Mammary epithelial cell (primary cell): Measurements from ENCODE around the gene PSTPIP1.

Experiments used
- EZH2 ChIP-seq: IDR thresholded peaks from 2 replicates; pipeline ENCODE4 v1.6.1; 2012; ENCODE audit warnings: low read length, inconsistent platforms, borderline replicate concordance
- TF ChIP-seq, protein P1 (sequence below), 2 donors: IDR thresholded peaks in 1 of 2; conservative IDR thresholded peaks in 1 of 2; 2 replicates each; pipeline ENCODE4 v1.5.1; 2011 to 2012; ENCODE audit warnings: inconsistent platforms in 2 of 2, low read length in 2 of 2, mild to moderate bottlenecking in 2 of 2, control low read depth in 1 of 2, low read depth in 1 of 2; ENCODE audit not compliant: insufficient read depth in 1 of 2; ENCODE audit errors: extremely low read depth in 1 of 2

DNA sequence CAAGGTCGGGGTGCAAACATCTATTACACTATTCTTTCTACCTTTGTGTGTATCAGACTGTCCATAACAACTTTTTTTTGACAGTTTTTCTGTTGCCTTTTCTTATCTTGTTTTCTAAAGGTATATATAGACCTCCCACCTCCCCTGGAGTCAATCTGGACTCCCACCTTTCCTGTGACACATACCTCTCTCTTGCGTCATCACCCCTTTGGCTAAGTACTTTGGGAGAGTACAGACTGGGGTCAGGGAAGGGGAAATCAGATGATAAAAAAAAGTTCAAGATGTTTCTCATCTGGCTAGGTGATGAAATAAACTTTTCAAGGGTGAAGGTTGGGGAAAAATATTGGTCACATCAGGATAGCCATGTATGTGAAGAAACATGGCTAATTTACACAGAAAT lies 58.8 kb downstream of the PSTPIP1 start:
- TF ChIP-seq, protein P1, sequence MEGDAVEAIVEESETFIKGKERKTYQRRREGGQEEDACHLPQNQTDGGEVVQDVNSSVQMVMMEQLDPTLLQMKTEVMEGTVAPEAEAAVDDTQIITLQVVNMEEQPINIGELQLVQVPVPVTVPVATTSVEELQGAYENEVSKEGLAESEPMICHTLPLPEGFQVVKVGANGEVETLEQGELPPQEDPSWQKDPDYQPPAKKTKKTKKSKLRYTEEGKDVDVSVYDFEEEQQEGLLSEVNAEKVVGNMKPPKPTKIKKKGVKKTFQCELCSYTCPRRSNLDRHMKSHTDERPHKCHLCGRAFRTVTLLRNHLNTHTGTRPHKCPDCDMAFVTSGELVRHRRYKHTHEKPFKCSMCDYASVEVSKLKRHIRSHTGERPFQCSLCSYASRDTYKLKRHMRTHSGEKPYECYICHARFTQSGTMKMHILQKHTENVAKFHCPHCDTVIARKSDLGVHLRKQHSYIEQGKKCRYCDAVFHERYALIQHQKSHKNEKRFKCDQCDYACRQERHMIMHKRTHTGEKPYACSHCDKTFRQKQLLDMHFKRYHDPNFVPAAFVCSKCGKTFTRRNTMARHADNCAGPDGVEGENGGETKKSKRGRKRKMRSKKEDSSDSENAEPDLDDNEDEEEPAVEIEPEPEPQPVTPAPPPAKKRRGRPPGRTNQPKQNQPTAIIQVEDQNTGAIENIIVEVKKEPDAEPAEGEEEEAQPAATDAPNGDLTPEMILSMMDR (conservative IDR thresholded peaks at IDR 0.05 in 1 of 2, IDR thresholded peaks at IDR 0.05 in 1 of 2; ENCODE audit: extremely low read depth in 1 of 2, insufficient read depth in 1 of 2, low read depth in 1 of 2, low read length in 2 of 2): no peak
- TF ChIP-seq EZH2: no peak
